ENCODE results near the gene ARHGAP26.

Gene ARHGAP26

DNA sequence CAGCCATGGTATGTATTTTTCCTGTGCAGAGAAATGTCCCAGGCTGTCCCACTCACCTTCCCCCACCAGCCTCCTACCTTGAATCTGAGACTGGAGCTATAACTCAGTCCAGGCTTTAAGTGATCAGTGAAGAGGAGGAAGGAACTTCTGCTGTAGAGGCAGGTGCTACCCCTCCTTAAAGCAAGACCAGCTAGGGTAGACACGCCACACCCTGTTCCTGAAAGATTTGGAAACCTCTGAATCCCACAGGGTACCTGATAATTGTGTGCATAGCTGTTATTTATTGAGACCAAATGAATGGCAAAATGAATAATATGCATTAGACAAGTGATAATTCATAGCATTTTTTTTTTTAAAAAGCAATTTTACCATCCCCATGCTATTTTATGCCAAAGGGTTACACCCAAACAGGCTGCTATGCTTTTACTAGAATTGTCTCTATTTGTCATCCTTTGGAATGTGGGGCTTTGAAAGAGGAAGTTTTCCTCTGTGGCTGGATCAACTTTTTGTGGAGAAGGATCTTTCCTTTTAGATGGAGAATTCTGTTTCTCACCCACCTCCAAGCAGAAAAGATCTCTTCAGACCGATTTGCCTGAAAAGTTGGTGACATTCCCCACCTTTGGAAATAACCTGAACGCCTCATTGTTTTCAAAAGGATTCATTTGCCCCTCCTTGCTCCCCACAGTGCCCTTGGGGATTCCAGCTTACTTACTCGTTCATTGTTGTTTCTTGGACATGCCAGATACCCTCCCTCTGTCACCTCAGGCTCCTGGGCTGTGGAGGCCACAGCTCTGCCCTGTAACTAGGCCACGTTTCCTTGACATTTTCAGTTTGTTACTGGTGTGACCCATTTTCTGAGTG, 384.6 kb downstream of the ARHGAP26 start:
- no peak for DNase-seq

DNA sequence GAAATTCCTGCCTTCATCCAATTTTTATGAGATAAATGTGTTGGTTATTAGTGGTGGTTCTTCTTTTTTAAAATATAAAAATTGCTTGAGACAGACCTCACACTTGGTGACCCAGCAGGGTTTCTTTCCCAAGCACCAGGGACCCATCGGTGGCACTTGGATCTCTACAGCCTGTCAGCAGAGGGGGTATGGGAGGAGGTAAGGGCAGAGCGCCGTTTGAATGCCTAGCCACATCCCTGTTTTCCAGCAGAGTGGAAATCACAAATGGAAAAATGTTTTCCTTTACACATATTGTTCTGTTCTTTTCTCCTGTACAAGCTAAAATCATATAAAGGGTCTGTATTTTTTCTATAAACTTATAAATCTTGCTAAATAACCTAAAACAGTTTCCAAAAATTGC, 385.3 kb downstream of the ARHGAP26 start:
- no peak for DNase-seq

DNA sequence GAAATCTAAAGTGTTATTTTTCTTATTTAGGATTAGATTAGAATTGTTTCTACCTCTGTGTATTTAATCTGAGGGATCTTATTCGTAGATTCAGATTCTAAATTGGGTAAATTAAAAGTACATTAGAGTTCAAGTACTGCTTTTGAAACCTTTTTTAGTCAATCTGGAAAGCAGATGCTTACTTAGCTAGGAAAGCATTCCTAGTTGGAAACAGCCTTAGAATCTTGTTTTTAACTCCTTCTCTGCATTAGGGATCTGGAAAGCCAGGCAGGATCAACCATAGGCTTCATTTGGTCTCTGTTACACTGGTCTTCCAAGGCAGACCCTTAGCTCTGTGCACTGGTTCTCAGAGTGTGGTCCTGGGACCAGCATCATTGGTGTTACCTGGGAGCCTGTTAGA, 385.9 kb downstream of the ARHGAP26 start:
- no peak for DNase-seq

DNA sequence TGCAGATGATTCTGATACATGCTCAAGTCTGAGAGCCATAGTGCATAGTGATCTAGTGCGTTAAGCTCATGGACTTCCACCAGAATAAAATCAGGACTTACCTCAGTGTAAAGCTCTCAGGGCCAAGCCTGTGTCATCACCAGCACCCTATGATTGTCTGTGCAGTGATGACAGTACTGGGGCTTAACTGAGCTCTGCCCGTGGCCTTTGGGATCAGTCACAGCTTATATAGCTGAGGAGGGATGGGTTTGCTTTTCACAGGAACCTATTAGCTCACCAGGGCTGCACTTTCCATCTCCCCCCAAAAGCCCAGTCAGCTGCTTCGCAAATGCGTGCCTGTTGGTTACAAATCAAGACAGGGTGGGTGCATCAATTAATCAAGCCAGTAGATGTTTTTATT, 386.4 kb downstream of the ARHGAP26 start:
- no peak for DNase-seq

DNA sequence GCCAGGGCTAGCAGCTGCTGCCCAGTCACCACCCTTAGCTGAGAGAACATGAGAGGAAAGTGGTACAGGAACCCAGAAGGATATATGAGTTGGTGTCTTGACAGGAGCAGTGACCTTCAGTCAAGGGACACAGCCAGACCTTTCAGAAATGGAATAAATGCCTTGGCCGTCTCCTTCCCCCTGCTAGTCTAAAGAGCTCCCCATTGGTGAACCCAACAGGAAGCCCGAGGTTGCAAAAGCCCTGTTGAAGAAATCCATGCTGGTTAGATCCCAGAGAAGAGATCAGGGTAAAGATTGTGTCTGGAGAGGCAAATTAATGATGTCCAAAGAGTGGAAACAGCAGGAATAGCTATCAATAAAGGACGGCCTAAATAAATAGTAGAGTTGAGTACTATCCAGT, 388.9 kb downstream of the ARHGAP26 start:
- DNase-seq, result peak; percentile 40

DNA sequence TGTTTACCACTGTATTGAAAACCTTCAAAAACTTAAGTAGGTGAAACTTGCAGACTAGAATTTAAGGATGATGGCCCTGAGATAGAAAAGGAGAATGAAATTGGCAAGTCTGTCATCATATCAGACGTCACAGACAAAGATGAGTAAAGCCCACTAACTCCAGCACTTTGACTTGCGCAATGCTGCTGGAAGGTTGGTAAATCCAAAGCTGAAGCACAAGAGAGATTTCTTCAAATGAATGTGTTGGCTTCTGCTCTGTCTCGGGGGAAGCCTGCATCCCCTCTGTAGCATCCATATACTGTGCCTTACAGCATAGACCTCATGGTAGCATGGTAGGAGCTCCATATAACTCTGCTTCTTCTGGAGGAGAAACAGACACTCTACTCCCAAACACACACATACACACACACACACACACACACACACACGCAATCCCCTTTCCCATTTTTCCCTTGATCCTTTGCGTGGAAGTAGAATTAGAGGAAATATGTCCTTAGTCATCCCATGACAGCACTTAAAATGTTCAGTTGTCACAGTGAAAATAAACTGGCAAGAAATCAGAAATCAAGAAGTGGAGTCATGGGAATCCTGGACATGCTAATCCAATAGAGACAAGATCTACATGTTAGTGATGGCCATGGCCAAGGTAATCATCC, 391.8 kb downstream of the ARHGAP26 start:
- DNase-seq, result peak; percentile 97

DNA sequence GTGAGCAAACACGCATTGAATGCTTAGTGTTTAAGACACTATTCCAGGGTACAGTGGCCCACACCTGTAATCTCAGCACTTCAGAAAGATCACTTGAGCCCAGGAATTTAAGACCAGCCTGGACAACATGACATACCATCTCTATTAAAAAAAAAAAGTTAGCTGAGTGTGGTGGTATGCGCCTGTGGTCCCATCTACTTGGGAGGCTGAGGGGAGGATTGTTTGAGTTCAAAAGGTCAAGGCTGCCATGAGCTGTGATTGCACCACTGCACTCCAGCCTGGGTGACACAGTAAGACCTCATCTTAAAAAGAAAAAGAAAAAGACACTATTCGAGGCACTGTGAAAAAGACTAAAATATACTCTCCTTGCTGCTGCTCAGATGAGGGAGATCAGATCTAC, 392.6 kb downstream of the ARHGAP26 start:
- DNase-seq, result no peak

DNA sequence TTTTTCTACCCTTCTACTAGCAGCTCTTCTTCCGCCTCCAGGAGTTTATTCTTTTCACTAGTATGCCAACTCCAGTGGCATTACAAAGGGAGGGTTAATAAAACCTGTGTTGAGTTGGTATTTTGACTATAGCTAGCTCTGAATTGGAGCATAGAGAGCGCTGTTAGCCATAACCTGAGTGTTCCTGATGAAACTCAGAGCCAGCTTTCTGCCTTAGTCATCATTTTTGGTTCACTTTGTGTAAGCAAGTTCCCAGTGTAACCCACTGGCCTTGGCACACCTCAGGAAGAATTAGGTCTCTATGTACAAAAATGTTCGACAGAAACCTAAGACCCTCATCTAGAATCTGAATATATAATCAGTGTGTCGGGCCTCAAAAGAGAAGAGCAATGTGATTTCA, 394.4 kb downstream of the ARHGAP26 start:
- DNase-seq, result no peak

DNA sequence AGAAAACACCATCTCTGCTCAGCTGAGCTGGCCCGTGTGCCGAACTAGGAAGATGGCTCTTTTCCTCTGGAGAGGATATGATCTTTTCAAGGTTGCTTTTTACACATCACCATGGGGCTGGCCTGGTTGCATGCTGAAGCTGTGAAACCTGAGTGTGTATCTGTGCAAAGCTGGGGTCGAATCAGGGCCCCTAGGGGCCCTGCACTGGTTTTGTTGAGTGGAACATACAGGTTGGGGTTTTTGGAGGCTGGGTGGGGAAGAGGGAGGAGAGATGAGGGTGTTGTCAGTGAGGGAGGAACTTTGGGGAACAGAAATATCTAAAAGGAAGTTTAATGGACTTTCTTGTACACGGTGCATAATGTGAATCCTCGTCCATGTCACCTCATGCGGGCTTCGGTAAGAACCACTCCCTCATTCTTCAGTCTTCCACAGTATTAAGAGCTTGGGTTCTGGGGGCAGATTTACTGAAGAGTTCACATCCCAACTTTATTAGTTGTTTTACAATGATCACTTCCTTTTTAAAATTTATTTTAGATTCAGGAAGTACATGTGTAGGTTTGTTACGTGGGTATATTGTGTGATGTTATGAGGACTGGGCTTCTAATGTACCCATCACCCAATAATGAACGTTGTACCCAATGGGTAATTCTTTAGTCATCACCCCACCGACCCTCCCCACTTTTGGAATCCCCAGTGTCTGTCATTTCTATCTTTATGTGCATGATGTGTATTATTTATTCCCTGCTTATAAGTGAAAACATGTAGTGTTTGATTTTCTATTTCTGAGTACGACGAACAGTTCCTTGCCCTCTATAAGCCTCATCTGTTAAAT, 395.1 kb downstream of the ARHGAP26 start:
- DNase-seq, result peak; percentile 25

DNA sequence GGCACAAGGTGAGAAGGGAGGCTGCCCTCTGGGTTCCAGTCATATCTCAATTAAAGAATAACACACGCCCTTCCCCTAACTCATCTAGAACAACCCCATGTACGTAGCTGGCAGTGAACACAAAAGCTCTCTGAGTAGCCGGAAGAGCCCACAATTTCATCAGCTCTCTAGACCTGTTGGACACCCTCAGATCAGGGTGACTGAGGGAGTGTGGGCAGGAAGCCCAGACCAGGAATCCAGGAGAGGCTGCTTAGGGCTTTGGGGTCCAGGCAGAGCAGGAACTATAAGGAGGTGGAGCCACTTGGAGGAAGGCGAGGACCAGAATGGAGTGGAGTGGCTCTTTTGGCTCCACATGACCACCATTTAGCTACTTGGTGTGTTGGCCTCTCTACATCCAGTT, 395.9 kb downstream of the ARHGAP26 start:
- DNase-seq, result no peak

DNA sequence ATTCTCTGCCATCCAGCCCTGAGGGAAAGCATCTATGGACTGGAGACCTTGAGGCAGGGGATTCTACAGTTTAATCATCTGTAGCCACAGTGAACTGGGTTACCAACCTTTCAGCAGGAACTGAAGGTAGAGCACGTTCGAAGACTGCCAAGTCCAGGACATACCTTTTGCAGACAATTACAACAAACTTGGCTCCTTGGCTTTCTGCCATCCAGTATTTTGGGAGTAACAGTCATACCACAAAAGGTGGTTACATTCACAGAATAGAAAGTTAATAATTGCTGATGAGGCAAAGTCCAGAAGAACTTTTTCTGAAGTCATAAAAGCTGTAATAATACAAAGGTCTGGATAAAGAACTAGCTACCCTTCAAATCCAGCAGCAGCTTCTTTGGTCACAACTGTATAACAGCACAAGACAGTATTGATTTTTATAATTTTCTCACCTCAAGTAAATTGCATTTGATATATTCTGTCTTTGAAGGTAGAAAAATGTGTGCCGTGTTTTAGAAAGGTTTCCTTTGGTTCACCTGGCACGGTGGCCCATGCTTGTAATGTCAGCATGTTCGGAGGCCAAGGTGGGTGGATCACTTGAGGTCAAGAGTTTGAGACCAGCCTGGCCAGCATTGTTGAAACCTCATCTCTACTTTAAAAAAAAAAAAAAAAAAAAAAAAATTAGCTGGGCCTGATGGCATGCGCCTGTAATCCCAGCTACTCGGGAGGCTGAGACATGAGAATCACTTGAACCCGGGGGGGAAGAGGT, 396.7 kb downstream of the ARHGAP26 start:
- DNase-seq, result no peak

DNA sequence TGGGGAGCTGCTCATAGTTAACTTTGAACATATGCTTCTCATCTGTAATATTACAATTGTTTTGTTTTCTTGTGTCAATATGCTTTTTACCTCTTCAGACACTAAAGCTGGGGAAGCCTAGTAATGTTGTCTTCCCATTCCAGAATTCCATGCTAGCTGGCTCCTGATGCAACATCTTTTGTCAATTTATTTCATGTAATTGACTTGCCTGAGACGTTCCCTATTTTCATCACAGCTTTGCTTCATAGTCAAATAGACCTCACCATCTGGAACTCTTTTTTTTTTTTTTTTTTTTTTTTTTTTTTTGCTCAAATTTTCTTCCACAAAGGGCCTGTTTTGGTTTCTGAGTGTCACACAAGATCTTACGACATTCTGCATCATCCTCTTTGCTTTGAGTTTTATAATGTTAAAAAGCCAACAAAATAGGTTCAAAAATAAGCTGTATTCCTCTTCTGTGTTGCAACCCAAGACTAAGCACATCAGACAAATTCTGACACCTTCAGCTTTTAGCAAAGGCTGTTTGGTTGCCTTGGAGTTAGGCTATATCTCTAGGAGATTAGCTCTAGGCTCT, 398.1 kb downstream of the ARHGAP26 start:
- peak; percentile 30 for DNase-seq

DNA sequence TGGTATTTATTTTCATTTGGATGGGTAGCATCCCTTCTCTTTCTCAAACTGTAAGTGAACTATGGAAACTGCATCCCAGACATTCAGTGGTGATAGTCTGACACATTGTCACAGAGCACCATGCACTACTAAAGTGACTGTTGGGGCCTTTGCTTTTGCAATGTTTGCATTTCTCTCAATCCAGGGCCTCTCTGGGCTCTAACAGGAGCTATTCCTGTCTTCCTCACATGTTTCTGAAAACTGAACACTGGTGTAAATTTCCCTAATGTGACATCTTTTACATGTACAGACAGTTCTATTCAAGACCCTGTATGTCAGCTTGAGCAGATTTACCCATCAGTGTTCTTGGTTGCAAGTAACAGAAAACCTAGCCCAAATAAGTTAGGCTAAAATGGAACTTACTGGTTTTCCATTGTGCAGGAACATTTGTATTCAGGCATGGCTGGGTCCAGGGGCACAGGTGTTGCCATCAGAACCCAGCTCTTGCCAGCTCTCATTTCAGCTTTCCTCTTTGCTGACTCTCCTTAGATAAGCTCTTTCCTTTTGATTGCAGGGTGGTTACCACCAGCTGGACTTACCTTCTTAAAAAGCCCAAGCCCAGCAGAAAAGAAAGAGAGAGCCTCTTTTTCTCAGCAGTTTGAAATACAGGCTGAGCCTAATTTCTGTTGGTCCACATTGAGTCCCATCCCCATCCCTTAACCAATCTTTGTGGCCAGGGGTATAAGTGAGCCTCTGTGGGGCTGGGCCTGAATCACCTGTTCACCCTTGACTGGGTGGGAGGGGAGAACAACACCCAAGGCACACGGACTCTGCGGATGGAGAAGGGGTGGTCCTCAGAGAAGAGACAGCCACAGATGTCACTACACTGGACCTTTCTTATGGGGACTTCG, 399.0 kb downstream of the ARHGAP26 start:
- no peak for DNase-seq

DNA sequence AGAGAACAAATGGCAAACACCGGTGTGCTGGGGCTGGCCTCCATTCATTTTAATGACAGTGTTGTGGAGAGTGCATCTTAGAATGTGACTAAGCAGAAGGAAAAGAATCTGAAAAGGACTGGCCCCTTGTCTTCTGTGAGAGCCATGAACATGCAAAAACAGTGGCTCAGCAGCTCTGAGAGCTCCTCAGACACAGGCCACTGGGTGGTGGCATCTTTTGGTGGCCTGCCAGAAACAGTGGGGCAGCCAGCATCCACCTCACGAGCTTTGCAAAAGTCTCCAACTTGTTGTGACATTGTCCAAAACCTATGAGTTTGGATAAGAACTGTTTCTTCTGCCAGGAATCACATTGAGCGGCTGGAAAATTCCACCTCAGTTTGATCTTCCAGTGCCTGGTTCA, 399.9 kb downstream of the ARHGAP26 start:
- no peak for DNase-seq

DNA sequence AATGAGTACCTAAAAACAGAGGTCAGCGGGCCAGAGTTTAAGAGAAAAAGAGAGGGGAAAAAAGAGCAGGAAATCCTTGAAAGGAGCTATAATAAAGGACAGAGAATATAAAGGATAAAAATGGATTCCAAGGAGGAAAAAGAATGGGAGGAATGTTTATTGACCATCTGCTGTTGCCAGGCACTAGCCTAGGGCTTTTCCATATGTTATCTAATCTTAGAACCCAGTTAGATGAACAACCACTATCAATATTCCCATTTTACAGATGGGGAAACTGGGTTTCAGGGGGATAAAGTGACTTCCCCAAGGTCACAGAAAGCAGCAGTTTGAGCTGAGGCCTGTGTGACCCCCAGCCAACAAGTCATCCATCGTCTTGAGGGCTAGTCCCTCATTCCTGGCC, 400.8 kb downstream of the ARHGAP26 start:
- DNase-seq, result no peak

DNA sequence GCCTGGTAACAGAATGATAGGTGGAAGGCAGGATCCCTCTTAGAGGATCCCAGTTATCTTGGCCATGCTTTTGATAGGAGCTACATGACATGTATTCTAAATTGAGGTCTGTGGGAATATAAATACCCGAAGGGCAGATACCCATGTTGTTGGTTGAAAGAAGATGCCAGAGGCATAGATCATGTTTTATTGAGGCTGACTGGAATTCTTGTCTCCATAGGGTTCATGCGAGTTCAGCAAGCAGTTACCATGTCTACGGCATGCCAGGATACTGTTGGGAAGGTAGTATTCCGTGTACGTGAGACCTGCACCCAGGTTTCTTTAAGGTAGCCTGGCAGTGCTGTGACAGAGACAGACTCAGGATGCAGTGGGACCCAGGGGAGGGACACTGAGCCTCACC, 402.6 kb downstream of the ARHGAP26 start:
- DNase-seq, result no peak

DNA sequence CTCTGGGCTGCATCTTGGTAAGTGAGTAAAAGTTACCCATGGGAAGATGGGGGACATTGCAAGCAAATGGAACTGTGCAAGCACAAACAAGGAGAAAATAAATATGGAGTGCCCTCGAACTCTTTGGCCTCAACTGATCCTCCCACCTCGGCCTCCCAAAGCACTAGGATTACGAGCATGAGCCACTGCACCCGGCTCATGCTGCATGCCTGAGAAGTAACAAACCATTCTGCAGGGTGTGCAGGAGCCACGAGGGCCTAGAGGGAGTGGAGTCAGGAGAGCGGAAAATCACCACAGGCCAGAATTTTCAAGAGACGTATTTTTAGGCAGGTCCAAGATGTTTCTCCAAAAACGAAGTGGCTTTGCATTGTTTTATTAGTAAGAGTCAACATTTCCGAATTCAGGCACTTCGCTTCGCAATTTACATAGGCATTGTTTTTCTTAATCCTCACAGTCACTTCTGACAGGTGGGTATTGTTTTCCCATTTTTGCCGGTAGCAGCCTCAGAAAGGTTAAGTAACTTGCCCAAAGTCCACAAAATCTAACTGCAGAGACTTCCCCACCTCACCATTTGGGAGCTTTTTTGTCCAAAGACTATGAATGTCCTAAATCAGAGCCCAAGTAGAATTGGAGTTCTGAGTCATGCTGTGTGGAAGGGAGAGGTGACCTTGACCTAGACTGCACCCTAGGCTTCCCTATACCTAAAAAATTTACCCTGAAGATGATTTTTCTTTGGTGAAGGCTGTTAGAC, 403.1 kb downstream of the ARHGAP26 start:
- DNase-seq, result no peak

DNA sequence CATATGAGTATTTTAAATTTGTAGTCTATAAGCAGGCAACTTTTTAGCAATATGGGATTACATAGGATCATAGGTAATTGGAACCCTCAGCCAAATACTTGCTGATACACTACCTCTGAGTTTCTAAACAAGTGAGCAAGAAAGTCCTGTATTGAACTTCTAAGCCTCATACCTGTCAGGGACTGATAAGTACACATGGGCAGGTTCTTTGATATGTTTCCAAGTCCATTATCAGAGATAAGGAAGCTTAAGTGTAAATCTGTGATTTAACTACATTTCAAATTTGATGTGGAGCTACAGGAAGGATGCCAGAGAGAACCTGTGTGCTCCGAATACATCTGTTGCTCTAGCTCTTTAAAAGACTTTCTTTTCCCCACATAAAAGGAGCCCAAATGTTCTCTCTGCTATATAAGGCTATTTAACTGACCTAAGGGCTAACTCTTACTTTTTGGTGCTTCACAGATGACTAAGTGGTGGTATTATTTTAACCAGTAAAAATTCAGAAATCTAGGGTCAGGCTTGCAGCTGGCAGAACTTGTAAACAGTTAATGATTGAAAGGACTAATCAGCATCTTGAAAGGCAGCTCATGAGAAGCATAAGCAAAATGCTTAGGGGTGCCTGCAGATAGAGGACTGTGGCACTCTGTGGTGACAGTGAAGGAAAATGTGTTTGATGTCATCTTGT, 404.7 kb downstream of the ARHGAP26 start:
- DNase-seq, result no peak

DNA sequence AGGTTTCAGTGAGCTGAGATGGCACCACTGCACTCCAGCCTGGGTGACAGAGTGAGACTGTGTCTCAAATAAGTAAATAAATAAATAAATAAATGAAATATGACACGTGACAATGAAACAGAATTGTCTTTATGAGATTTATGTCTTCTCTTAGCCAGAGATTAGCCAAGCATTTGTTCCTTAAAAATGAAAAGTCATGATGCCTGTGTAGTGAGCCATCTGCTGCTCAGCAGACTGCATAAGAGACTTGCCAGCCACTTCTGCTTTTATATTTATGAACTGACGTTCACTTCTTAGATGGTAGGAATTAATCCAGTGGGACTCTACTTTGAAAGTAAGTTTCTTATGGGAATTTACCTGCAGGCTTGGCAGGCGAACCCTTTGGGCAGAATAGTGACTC, 405.9 kb downstream of the ARHGAP26 start:
- DNase-seq, result peak; percentile 86
